BLaER1 treated with 17β-estradiol and CSF1 and Interleukin-3, amounts not matched to agents 10 nM and 100 nM (cell line): ENCODE data around the gene KIRREL3.

ENCODE experiments used
- H3K27ac ChIP-seq, 11 experiments: shearing (Covaris generic); formaldehyde crosslinking; 2 replicates each; pipeline ENCODE4 v1.8.1; 2022
- H3K27me3 ChIP-seq, 11 experiments: shearing (Covaris generic); formaldehyde crosslinking; 2 replicates each; pipeline ENCODE4 v1.8.1; 2022
- H3K36me3 ChIP-seq, 11 experiments: shearing (Covaris generic); formaldehyde crosslinking; 2 replicates each; pipeline ENCODE4 v1.8.1; 2022
- H3K4me1 ChIP-seq, 10 experiments: shearing (Covaris generic); formaldehyde crosslinking; 2 replicates each; pipeline ENCODE4 v1.8.1; 2022
- H3K4me2 ChIP-seq, 11 experiments: shearing (Covaris generic); formaldehyde crosslinking; 2 replicates each; pipeline ENCODE4 v1.8.1; 2022
- H3K4me3 ChIP-seq, 10 experiments: shearing (Covaris generic); formaldehyde crosslinking; 2 replicates each; pipeline ENCODE4 v1.8.1; 2022
- H3K9ac ChIP-seq, 11 experiments: shearing (Covaris generic); formaldehyde crosslinking; 2 replicates each; pipeline ENCODE4 v1.8.1; 2022
- H3K9me3 ChIP-seq, 11 experiments: shearing (Covaris generic); formaldehyde crosslinking; replicated peaks in 1 of 11; 2 replicates each; pipeline ENCODE4 v1.8.1; 2022
- H4K20me1 ChIP-seq, 11 experiments: shearing (Covaris generic); formaldehyde crosslinking; 2 replicates each; pipeline ENCODE4 v1.8.1; 2022
- Cebpa-rat ChIP-seq, 11 experiments: shearing (Covaris generic); IDR thresholded peaks; 2 replicates each; pipeline ENCODE4 v1.8.1; 2022

Gene KIRREL3

DNA sequence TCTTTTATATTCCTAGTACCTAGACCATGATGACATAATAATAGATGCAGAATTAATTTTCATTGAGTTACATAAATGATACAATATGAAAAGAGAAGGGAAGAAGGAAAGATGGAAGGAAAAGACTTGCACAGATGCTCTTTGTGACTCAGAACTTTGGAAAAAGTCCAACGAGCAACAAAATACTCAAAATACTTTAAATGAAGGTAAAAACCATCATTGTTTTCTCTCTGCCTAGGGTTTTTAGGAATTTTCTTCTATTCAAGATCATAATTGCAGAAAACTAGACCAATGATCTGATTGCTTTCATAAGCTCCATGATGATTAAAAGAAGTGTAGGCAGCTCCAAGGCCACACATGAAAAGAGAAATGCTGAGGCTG is 276.9 kb downstream of the KIRREL3 start:
- Histone ChIP-seq H3K36me3 (no peaks in the 10 kb centered on the region), H3K27ac (no peak overlapping the region), H3K4me1 (peaks cover 0 to 26% (median 6%) of the 10 kb centered on the region in 10 experiments; a peak in 7 of 20 replicates), H3K9me3 (no peaks in the 10 kb centered on the region), H3K4me2 (no peak overlapping the region), H3K9ac (no peak overlapping the region), H4K20me1 (no peaks in the 10 kb centered on the region; a peak in 1 of 22 replicates), H3K27me3 (no peaks in the 10 kb centered on the region), H3K4me3 (no peak overlapping the region)
- no peak for TF ChIP-seq Cebpa-rat (IDR thresholded peaks at IDR 0.05)

DNA sequence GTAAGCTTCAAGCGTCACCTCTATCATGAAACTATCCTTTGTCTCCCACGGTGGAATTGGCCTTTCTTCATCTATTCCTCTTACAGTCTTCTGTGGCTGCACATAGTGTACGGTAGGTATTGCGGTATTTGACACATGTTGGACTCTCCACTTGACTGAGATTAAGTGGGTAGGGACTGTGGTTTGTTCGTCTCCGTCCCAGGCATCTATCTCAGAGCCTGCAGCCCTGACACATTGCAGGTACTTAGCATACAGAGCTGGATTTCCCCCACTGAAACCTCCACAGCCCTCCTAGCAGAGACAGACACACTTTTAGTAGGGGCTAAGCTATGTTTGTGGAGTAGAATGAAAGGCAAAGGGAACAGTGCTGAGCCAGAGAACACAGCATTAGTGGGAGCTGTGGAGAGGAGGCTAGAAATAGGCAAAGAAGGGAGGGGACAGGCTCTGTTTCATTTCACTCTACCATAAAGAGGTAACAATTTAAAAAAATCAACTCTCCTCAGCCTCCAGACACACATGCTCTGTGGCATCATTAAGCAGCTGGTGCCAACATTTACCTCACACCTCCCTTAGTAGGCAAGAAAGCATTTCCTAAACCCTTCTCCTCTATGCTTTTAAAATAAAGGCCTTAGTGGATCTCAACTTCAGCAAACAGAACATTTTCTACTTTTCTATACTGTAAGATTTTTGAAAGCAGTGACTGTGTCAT is 277.5 kb downstream of the KIRREL3 start:
- H3K4me1 ChIP-seq: peaks cover 0 to 21% (median 6%) of the 10 kb centered on the region in 10 experiments; a peak in 7 of 20 replicates
- H3K4me3 ChIP-seq: no peak overlapping the region
- no peak overlapping the region for H3K4me2 ChIP-seq
- no peaks in the 10 kb centered on the region for H3K36me3 ChIP-seq
- no peak overlapping the region for H3K9ac ChIP-seq
- no peaks in the 10 kb centered on the region for H3K27me3 ChIP-seq
- no peaks in the 10 kb centered on the region for H3K9me3 ChIP-seq
- TF ChIP-seq Cebpa-rat (IDR thresholded peaks at IDR 0.05): no peak
- no peaks in the 10 kb centered on the region; a peak in 1 of 22 replicates for H4K20me1 ChIP-seq
- no peak overlapping the region for H3K27ac ChIP-seq

- TF ChIP-seq Cebpa-rat (IDR thresholded peaks at IDR 0.05): no peak
- no peak overlapping the region for H3K9ac ChIP-seq
- H3K4me1 ChIP-seq: peaks cover 0 to 11% (median 6%) of the 10 kb centered on the region in 10 experiments; a peak in 7 of 20 replicates
- no peaks in the 10 kb centered on the region for H3K27me3 ChIP-seq
- H3K9me3 ChIP-seq: no peaks in the 10 kb centered on the region
- H3K4me3 ChIP-seq: no peak overlapping the region
- H4K20me1 ChIP-seq: no peaks in the 10 kb centered on the region
- H3K4me2 ChIP-seq: no peak overlapping the region
- no peak overlapping the region for H3K27ac ChIP-seq
- no peaks in the 10 kb centered on the region for H3K36me3 ChIP-seq
Measured at GRCh38 chr11:126722006-126722736, 278.4 kb downstream of the KIRREL3 start.

- Histone ChIP-seq H3K27me3 (no peaks in the 10 kb centered on the region), H3K36me3 (no peaks in the 10 kb centered on the region), H3K4me1 (no peaks in the 10 kb centered on the region), H3K27ac (no peak overlapping the region), H3K4me3 (no peak overlapping the region), H3K4me2 (no peak overlapping the region), H3K9me3 (no peaks in the 10 kb centered on the region), H3K9ac (no peak overlapping the region), H4K20me1 (no peaks in the 10 kb centered on the region)
- TF ChIP-seq Cebpa-rat (IDR thresholded peaks at IDR 0.05): no peak
Measured at GRCh38 chr11:126720539-126721235, 279.9 kb downstream of the KIRREL3 start.

GRCh38 chr11:126719740-126720139 is 280.8 kb downstream of the KIRREL3 start:
- H3K27ac ChIP-seq: no peak overlapping the region
- no peaks in the 10 kb centered on the region for H3K27me3 ChIP-seq
- TF ChIP-seq Cebpa-rat (IDR thresholded peaks at IDR 0.05): no peak
- no peaks in the 10 kb centered on the region; a peak in 2 of 20 replicates for H3K4me1 ChIP-seq
- H3K36me3 ChIP-seq: no peaks in the 10 kb centered on the region
- no peak overlapping the region for H3K4me2 ChIP-seq
- H4K20me1 ChIP-seq: no peaks in the 10 kb centered on the region
- no peak overlapping the region for H3K9ac ChIP-seq
- H3K4me3 ChIP-seq: no peak overlapping the region
- H3K9me3 ChIP-seq: no peaks in the 10 kb centered on the region

- no peaks in the 10 kb centered on the region; a peak in 1 of 22 replicates for H4K20me1 ChIP-seq
- H3K27me3 ChIP-seq: no peaks in the 10 kb centered on the region
- no peak overlapping the region for H3K4me3 ChIP-seq
- no peak overlapping the region for H3K9ac ChIP-seq
- no peaks in the 10 kb centered on the region; a peak in 2 of 20 replicates for H3K4me1 ChIP-seq
- no peak for TF ChIP-seq Cebpa-rat (IDR thresholded peaks at IDR 0.05)
- no peaks in the 10 kb centered on the region for H3K36me3 ChIP-seq
- H3K27ac ChIP-seq: no peak overlapping the region
- no peaks in the 10 kb centered on the region for H3K9me3 ChIP-seq
- no peak overlapping the region for H3K4me2 ChIP-seq
Measured at GRCh38 chr11:126718276-126718675, 282.3 kb downstream of the KIRREL3 start.

- Histone ChIP-seq H3K4me3 (no peak overlapping the region), H3K9ac (no peak overlapping the region), H3K27ac (no peak overlapping the region), H3K36me3 (no peaks in the 10 kb centered on the region), H3K9me3 (no peaks in the 10 kb centered on the region), H3K4me1 (no peaks in the 10 kb centered on the region; a peak in 2 of 20 replicates), H4K20me1 (no peaks in the 10 kb centered on the region; a peak in 1 of 22 replicates), H3K27me3 (no peaks in the 10 kb centered on the region), H3K4me2 (no peak overlapping the region)
- no peak for TF ChIP-seq Cebpa-rat (IDR thresholded peaks at IDR 0.05)
Measured at GRCh38 chr11:126716456-126717083, 284.0 kb downstream of the KIRREL3 start.

- Histone ChIP-seq H3K4me1 (no peaks in the 10 kb centered on the region; a peak in 2 of 20 replicates), H3K9ac (no peak overlapping the region), H3K27ac (no peak overlapping the region), H3K27me3 (no peaks in the 10 kb centered on the region), H4K20me1 (no peaks in the 10 kb centered on the region; a peak in 1 of 22 replicates), H3K36me3 (no peaks in the 10 kb centered on the region), H3K9me3 (no peaks in the 10 kb centered on the region), H3K4me2 (no peak overlapping the region), H3K4me3 (no peak overlapping the region)
- no peak for TF ChIP-seq Cebpa-rat (IDR thresholded peaks at IDR 0.05)
Measured at GRCh38 chr11:126713806-126714205, 286.8 kb downstream of the KIRREL3 start.
